HL-60/S4 (cell line): ENCODE measurements around the gene NLRP9.

Source experiments
- in situ Hi-C: fragments of 300-500 bp; cut with MboI; formaldehyde crosslinking; loops from 2 replicates; pipeline ENCODE4 v1.14.3; 2022; ENCODE audit warnings: low sequenced_read_pairs

Gene NLRP9

GRCh38 chr19:55704494-55705245 is 33.5 kb downstream of the NLRP9 start:
- in situ Hi-C loops = no loop called here

- in situ Hi-C loops = no loop called here
Measured at GRCh38 chr19:55703790-55704215, 34.4 kb downstream of the NLRP9 start.

GRCh38 chr19:55702131-55702627 is 36.0 kb downstream of the NLRP9 start:
- in situ Hi-C loops = no loop called here

DNA sequence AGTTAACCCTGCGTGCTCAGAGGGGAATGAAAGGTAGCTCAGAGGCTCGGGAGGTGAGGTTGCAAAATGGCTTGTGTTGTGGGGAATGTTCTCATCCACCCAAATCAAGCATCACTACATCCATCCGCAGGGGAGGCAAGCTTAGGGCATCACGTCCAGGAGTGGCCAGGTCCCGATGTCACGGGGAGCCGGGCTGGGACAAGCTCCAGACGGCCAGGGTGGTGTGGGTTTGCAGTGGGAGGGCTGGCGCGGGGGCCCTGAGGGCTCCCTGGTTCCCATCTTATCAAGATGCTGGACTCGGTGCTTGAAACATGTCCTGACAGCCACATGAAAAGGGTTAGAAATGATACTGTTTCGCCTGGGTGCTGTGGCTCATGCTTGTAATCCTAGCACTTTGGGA is 37.4 kb downstream of the NLRP9 start:
- in situ Hi-C loops = no loop called here

GRCh38 chr19:55699221-55699620 is 39.0 kb downstream of the NLRP9 start:
- in situ Hi-C loops = no loop called here

GRCh38 chr19:55698256-55698655 is 39.9 kb downstream of the NLRP9 start:
- in situ Hi-C loops = no loop called here

- in situ Hi-C loops = no loop called here
Measured at GRCh38 chr19:55697698-55698097, 40.5 kb downstream of the NLRP9 start.

GRCh38 chr19:55697069-55697440 is 41.1 kb downstream of the NLRP9 start:
- in situ Hi-C loops = no loop called here

GRCh38 chr19:55696301-55697068 is 41.7 kb downstream of the NLRP9 start:
- in situ Hi-C loops = no loop called here

- in situ Hi-C loops = no loop called here
Measured at GRCh38 chr19:55695511-55696290, 42.5 kb downstream of the NLRP9 start.

DNA sequence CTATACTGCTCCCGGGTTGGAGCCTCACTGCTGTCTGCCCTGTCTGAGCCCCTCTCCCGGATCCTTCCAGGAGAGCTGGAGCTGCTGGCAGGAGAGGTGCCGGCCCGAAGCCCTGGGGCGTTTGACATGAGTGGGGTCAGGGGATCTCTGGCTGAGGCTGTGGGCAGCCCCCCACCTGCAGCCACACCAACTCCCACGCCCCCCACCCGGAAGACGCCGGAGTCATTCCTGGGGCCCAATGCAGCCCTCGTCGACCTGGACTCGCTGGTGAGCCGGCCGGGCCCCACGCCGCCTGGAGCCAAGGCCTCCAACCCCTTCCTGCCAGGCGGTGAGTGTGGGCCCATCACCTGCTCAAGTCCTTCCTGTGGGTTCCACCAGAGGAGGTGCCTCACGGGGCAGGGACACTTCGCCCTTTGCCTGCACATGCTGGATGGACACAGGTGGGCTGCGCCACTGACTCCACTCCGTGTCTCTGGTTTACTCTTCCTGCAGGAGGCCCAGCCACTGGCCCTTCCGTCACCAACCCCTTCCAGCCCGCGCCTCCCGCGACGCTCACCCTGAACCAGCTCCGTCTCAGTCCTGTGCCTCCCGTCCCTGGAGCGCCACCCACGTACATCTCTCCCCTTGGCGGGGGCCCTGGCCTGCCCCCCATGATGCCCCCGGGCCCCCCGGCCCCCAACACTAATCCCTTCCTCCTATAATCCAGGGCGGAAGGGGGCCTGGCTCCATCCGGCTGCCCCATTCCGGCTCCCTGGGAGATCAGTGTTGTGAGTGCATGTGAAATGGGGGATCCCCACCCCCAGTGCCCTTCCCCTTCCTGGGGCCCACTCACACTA is 43.3 kb downstream of the NLRP9 start:
- in situ Hi-C loops = no loop called here

DNA sequence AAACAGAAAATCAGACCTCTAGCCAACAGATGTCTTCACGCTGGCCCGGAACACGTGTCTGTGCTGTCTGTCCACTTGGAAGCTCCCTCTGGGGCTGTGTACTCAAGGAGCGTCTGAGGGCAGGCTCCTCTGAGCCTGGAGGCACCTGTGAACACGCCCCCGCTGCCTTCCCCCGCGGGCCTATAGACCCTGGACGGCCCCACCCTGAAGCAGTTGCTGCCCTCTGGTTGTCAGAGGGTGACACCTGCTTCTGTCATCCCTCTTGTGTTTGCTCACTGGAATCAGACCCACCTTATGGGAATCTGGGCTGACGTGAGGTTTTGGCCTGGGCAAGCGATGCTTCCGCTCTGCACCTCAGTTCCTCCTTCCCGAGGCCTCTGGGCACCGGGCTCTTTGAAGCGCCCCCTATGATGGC is 44.0 kb downstream of the NLRP9 start:
- in situ Hi-C loops = no loop called here

DNA sequence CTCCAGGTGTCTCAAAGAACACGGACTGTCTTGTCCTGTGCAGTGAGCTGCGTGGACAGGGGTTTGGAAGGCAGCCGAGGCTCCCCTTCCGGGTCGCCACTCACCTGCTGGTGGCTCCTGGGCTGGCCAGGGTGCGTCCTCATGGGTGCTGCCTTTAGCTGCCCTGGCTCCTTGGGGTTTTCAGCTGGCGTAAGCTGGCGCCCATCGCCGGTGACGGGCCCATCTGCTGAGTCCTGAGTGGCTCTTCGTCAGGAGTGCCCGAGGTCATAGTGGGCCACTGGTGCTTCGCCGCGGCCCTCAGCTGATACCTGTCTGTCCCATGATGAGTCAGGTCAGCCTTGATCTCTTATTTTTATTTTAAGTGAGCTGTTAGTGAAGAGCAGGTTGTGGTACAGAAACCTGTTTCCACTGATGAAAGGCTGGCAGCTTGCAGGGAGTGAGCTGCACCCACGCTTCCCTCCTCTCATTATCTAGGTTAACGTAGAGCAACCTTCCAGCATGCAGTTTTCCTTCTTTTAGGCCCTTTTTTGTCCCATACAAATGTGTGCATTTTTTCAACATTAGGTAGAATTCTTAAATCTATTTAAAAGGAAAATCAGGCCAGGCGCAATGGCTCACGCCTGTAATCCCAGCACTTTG is 44.7 kb downstream of the NLRP9 start:
- in situ Hi-C loops = no loop called here

DNA sequence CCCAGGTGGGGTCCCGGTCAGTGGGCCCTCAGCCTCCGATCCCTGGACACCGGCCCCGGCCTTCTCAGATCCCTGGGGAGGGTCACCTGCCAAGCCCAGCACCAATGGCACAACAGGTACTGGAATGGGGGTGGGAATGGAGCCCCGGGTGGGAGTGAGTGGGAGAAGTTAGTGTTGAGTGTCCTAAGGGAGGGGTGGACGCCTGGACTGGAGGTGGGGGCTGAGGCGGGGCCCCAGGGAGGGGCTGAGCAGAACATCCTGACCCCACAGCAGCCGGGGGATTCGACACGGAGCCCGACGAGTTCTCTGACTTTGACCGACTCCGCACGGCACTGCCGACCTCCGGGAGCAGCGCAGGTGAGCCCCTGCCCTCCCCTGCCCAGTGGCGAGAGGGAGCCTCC is 45.5 kb downstream of the NLRP9 start:
- in situ Hi-C loops = no loop called here

- in situ Hi-C loops = no loop called here
Measured at GRCh38 chr19:55691561-55692481, 46.4 kb downstream of the NLRP9 start.

- in situ Hi-C loops = no loop called here
Measured at GRCh38 chr19:55690769-55691545, 47.2 kb downstream of the NLRP9 start.

DNA sequence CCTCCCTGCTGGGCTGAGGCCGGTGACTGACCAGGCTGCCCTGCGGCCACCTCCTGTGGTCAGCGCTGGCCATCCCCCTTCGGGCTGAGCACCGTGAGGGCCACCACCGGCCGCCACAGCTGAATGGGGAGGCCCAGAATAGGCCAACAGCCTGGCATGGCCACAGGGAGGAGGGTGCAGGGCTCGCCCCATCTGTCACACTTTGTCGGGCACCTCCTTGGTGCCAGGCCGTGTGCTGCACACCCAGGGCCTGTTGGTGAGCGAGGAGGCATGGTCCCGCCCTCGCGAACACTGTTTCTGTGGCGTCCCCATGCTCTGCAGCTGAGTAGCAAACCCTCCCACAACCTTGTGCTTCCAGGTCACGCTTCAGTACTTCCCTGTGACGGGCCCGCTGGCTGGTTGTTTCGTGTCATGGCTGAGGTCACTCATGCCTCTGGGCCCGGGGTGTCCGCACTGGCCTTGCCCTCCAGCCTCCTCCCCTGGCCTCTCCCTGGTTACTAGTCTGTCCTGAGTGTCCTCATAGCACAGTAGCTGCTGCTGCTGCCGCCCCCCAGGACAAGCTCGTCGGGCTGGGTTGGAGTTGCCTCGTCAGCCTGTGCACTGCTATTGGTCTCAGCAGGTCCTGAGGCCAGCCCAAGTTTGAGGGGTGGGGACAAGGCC is 48.0 kb downstream of the NLRP9 start:
- in situ Hi-C loops = no loop called here
